Activated CD8-positive, alpha-beta memory T cell treated with anti-CD3 and anti-CD28 coated beads, Interleukin-2, amount 50 U/mL, for 4 hours (primary cell): Measurements from ENCODE around the gene ELL2.
"Not testable (repeated sequence)": the region's sequence is repeated elsewhere in the genome, so short reads cannot be mapped to it uniquely, and the experiment has no call there.

Experiments
- DNase-seq: peaks from one replicate; pipeline ENCODE4 v3.0.0-alpha.2; 2020

The ELL2 gene

GRCh38 chr5:95927927-95928723, 33.5 kb downstream of the ELL2 start:
- no peak for DNase-seq

GRCh38 chr5:95927300-95927699, 34.4 kb downstream of the ELL2 start:
- not testable (repeated sequence) for DNase-seq

DNA sequence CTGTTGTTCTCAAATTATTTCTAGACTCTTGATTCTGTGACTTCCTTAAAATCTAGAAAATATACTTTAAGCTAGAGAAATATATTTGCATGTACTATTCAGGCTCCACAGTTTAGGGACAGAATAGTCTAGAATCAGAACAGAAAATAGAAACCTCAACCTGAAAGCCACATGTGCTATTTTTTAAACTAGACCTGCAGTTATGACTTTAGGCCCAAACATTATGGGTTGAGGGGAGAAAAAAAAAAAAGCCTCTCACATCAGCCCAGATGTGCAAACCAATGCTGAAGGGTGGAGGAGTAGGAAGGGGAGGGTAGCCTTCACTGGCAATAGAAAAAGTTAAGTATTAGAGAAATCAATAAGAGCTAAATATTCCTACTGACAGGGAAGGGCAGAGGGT, 35.7 kb downstream of the ELL2 start:
- no peak for DNase-seq

- no peak for DNase-seq
Observed at GRCh38 chr5:95925378-95925744, 36.3 kb downstream of the ELL2 start.

GRCh38 chr5:95924720-95925377, 36.8 kb downstream of the ELL2 start:
- DNase-seq, result no peak

- DNase-seq, result no peak
Observed at GRCh38 chr5:95923918-95924544, 37.6 kb downstream of the ELL2 start.

- no peak for DNase-seq
Observed at GRCh38 chr5:95922798-95923197, 38.9 kb downstream of the ELL2 start.

GRCh38 chr5:95921501-95921900, 40.1 kb downstream of the ELL2 start:
- DNase-seq, result no peak

- DNase-seq, result no peak
Observed at GRCh38 chr5:95920822-95921221, 40.8 kb downstream of the ELL2 start.

- DNase-seq, result no peak
Observed at GRCh38 chr5:95919658-95920057, 42.0 kb downstream of the ELL2 start.

- no peak for DNase-seq
Observed at GRCh38 chr5:95918421-95919006, 43.1 kb downstream of the ELL2 start.

- no peak for DNase-seq
Observed at GRCh38 chr5:95917207-95917606, 44.4 kb downstream of the ELL2 start.

DNA sequence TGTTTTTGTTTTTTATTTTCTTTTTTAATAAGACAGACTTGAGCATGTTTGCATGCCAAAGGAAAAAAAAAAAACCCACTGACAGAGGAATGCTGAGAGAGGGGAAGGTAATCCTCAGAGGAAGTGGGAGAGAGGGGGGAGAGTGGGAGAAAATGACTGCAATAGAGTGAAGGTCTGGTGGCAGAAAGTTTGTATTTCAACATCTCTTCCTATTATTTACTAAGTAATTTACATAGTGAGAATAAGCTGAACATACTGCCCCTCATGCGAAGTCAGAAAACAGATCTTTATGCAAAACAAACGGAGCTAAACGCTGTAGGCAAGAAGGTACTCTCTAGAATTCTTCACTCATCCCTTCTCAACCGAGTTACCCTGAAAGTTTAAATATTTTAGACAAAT, 45.0 kb downstream of the ELL2 start:
- no peak for DNase-seq

- no peak for DNase-seq
Observed at GRCh38 chr5:95915999-95916686, 45.5 kb downstream of the ELL2 start.

GRCh38 chr5:95913663-95914062, 48.0 kb downstream of the ELL2 start:
- no peak for DNase-seq

DNA sequence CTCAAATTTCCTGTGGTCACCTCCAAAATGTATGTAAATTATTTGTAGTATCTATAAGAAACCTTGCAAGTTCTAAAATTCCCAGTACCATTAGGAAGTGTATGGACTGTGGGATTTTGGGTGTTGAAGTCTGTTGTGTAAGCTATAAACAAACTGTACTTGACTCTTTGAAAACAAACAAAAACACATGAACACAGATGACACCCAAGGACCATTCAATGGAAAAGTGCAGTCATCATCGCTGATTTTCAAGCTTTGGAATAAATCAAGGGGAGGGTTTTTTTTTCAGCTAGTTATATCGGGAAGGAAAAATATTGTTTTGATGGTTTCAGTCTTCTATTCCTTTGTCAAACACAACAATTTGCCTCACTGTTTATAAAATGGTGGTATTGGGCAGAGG, 49.6 kb downstream of the ELL2 start:
- no peak for DNase-seq

DNA sequence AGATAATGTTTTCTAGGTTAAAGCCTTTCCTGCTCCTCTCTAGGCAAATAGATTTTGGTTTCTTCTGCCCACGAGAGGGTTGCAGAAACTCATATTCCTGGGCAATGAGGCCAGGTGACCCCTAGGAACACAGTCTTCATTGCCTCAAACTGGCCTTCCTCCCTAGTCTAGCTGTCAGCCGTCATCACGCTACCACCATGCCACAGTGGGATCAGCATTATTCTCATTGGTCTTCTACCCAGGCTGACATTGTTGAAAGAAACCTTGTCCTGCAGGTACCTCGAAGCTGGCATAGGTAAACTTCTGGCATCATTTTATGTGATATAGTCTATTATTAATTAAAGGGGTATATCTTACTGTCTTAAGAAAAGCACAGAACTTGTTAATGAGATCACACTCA, 51.1 kb downstream of the ELL2 start:
- DNase-seq, result no peak

DNA sequence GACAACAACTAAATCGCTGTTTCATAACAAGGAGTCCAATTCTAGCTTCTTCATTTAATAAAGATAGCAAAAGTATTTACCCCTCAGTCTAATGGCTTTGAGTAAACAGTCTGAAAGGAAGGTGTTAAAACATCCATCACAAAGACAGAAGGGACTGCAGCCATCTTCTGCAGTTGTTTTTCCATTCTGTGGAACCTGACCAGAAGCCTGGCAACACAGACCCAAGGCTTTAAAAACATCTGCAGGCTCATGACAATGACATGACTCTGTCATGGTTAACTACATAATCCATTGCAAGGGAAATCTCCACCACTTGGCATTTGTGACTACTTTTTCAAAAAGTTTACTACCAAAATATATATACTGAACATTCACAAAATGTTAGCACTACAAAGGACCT, 51.9 kb downstream of the ELL2 start:
- DNase-seq, result no peak

- no peak for DNase-seq
Observed at GRCh38 chr5:95908799-95909198, 52.9 kb downstream of the ELL2 start.

DNA sequence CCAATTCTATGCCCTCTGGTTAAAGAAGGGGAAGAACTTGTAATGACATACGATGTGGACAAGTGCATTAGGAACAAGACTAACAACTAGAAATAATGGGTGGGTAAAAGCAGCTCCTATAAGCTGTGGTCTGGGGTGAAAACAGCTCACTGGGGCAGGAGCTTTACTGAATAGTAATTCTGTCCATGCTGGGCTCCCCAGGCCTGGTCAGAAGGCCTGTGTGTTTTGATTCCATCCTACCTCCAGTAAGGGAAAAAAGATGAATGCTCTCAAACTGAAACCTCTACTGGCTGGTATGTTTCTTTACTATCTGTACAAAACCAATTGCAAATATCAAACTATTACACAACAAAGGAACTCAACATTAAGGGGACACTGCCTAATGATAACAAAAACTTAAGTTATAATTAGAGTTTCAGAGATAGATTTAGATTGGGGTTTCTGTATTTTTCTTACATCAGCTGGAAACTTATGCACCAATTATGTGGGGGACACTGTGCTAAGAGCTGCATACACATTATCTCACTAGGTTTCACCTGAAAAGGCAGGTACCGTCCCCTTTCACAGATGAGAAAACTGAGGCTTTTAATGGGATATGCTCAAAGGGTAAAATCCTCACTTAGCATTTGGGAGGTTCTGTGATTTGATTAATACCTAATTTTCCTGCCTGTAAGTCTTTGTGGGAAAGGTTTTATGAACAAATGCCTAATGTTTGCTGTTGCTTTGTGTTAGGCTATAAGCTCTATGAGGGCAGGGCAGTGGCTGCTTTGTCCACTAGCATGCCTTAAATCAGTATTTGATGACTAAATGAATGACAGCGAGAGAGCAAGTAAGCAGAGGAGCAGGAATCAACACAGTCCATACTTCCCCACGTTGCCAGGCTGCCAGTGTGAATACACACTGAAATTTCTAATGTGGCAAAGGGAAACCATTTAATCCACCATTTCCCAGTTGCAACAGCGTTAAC, 53.6 kb downstream of the ELL2 start:
- DNase-seq, result no peak

- no peak for DNase-seq
Observed at GRCh38 chr5:95907067-95907705, 54.5 kb downstream of the ELL2 start.
